Medulla oblongata (tissue), 1 donor: ENCODE measurements around the gene NDUFS1.
A peak's percentile ranks its signal among the peaks of the same experiment; 100 is the strongest.
"Not testable (repeated sequence)": the region's sequence is repeated elsewhere in the genome, so short reads cannot be mapped to it uniquely, and the experiment has no call there.

ENCODE experiments used
- DNase-seq: peaks from one replicate; pipeline ENCODE4 v3.0.0-alpha.2; 2015; ENCODE audit errors: extremely low spot score

NDUFS1 gene

DNA sequence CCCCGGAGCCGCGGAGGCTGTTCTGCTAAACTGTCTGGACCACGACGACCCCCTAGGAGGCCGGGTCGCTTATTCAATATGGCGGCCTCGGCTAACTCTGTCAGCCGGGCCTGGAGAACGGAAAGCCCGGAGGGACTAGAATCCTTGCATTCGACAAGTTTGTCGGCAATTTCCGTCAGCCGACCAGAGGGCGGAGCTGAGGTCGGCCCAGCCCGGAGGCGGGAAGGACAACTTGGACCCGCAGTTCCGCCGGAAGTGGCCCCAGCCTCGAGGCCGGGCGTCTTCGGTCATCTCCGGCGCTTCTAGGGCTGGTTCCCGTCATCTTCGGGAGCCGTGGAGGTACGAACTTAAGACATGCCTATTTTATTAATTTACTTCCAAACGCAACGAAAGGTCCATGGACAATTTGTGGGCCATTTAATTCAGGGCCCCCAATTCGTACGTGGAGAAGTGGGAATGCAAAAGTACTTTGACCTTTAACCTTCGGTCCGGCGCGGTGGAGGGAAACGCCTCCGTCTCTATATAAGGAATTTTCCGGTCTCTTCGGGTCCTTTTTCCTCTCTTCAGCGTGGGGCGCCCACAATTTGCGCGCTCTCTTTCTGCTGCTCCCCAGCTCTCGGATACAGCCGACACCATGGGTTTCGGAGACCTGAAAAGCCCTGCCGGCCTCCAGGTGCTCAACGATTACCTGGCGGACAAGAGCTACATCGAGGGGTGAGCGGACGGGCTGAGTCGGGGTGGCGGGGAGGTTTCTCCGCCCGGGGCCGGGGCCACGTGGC is at the start of gene NDUFS1, which contains the start of gene EEF1B2:
Gene NDUFS1, minus strand, starts transcription at position 99 of the 779 bp plus-strand sequence. CDS start 5,766 bp downstream, outside the sequence.
Gene EEF1B2, plus strand, starts transcription at position 550 of the 779 bp plus-strand sequence. Its CDS starts 85 bp downstream, at position 635.
- DNase-seq: peak; percentile 99

DNA sequence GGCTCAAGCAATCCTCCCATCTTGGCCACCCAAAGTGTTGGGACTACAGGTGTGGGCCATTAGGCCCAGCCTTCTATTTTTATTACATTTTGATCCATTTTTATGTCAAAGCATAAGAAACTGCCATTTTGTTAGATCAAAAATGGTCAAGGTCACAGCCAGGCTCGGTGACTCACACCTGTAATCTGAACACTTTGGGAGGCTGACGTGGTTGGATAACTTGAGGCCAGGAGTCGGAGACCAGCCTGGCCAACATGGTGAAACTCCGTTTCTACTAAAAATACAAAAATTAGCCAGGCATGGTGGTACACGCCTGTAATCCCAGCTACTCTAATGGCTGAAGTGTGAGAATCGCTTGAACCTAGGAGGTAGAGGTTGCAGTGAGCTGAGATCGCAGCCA is 49.7 kb upstream of the NDUFS1 start:
- no peak for DNase-seq

DNA sequence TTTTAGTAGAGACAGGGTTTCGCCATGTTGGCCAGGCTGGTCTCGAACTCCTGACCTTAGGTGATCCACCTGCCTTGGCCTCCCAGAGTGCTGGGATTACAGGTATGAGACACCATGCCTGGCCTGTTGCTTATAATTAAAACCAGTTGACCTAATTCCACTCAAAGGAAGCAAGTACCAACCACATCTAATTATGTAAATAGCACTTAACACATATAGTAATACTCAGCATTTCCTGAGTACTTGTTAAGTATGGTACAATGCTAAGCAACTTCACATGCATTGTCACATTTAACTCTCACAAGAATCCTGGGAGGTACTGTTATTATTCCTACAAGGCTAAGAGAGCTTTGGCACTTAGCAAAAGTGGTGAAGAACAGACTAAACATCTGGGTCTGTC is 48.1 kb upstream of the NDUFS1 start:
- not testable (repeated sequence) for DNase-seq

DNA sequence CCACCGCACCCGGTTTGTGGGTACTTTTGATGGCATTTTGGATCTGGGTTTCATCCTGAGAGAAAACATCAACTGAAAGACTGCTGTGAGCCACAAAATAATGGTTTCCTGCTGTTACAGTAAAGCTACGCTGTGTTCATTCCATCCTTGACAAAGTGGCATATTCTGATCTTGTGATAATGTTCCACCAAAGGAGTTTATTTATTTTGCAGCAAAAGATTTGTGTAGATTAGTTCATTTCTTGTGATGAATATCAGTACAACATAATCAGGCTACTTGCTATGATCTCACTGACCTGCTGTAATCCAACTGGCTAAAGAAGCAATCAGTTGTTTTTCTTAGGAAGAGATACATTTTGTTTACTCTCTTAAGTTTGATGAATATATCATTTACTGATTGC is 45.5 kb upstream of the NDUFS1 start:
- no peak for DNase-seq

DNA sequence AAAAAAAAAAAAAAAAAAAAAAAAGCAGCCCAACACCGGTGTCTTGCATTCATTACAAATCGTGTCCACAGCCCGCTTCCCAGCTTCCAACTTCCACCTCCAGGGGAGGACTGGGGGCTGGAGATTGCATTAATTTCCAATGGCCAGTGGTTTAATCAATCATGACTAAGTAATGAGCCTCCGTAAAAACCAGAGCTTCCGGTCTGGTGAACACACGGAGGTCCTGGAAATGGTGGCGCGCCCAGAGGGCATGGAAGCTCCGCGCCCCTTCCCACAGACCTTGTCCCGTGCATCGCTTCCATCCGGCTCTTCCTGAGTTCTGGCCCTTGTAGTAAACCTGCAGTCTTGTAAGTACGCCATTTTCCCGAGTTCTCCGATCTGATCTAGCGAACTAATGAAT is 44.1 kb upstream of the NDUFS1 start:
- DNase-seq: no peak

DNA sequence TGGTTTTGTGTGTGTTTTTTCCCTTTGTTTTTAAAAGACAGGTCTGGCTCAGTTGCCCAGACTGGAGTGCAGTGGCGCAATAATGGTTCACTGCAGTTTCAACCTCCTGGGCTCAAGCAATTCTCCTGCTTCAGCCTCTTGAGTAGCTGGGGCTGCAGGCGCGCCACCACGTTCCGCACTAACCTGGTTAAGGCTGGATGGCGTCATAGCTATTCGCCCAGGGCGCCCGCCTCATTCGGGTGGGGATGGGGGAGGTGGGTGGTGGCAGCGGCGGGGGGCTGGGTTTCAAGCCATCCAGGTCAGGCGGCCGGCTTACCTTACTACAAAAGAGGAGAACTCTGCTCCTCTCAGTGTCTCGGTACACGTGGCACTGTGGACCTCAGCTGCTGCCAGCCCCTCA is 43.2 kb upstream of the NDUFS1 start:
- no peak for DNase-seq

DNA sequence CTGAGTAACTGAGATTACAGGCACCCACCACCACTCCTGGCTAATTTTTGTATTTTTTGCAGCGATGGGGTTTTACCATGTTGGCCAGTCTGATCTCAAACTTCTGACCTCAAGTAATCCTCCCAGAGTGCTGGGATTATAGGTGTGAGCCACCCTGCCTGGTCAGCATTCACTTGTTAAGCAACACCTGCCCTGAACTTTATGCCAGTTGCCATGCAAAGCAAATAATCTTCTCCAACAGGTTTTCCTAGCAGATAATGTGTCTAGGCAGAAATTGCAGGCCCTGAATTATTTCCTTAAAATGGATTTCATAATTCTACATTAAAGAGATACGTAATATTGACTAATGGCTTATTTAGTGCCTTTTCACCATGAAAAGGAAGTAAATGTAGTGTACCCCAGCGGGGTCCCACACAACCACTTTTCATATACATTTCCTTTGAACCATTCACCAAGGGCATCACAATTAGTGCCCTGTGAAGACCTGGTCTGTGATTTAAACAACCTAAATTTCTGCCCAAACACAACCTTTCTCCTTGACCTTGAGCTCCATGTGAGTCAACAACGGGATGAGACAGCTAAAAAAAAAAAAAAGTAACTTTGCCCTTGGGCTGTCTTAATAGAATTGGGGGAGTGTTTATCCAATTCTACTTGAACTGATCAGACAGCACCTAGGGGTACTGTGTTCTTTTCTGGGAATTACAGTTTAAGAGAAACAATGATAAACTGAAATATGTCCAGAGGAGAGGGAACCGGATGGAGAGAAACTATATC is 42.0 kb upstream of the NDUFS1 start:
- DNase-seq: no peak

DNA sequence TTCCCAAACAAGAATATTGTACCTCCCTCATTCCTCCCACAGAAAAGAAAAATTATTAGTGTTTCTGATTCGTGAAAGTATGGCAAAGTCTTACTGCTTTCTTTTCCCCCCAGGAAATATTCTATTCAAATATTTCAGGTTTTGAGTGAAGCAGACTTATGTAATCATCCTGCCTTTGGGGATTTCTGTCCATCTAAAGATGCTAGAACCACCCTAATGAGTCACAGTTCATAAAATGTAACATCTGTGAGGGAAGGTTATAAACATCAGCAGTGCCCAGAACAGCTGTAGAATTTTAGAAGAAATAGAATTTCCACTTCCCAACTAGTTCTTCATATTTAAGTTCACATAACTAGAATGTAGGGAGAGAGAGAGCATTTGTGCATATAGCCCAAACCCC is 39.4 kb upstream of the NDUFS1 start:
- DNase-seq: no peak

DNA sequence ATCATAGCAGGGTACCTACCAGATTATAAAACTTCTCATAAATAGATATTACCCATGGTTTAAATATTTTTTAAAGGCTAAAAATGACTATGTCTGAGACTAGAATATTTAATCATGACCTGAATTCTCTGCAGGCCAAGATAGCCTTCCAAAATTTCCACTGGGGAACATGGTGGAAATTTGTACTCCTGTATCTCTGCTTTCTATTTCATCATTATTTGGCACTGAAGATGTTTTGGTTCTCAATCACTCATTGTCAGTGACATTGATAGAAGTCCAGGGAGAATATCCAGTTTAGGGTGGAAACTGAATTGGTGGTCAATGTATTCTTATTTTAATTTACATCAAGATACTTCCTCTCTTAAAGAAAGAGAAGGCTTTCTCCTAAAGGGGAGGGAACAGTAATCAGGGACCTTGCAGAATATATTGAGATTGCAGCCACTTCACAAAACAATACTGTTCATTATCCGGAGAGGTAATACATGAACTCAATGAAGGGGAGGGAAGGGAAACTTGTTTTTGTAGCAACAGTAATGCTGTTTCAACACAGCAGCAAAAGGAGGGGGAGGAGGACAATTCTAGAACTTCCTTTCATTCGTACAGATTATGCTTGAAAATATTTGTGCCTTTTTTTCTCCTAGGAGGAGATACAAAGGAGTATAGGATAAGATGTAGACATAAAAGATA is 34.6 kb upstream of the NDUFS1 start:
- DNase-seq: no peak

DNA sequence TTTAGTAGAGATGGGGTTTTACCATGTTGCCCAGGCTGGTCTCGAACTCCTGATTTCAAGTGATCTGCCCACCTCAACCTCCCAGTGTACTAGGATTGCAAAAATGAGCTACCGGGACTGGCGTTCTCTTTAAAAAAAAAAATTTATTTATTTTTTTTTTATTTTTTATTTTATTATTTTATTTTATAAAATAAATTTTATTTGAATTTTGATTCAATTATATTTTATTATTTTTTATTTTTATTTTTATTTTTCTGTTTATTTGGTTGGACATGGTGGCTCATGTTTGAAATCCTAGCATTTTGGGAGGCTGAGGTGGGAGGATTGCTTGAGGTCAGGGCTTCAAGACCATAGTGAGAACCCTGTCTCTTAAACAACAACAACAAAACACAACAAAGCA is 32.9 kb upstream of the NDUFS1 start:
- no peak for DNase-seq

DNA sequence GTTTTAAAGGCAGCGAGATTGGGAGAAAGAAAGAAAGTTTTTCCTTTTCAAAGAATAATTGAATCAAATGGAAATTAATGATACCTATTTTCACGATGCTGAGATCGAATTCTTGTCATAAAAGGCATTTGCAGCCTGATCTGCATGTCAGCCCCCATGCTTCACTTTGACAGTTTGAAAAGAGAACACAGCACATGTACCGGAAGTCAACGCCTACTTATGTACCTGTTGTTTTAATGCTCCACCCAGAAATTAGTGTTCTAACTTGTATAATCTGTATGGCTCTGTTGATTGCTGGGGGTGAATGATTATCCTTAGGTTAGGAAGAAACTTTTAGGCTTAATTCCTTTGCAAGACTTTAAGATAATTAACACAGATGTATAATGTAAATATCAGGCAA is 31.4 kb upstream of the NDUFS1 start:
- no peak for DNase-seq

DNA sequence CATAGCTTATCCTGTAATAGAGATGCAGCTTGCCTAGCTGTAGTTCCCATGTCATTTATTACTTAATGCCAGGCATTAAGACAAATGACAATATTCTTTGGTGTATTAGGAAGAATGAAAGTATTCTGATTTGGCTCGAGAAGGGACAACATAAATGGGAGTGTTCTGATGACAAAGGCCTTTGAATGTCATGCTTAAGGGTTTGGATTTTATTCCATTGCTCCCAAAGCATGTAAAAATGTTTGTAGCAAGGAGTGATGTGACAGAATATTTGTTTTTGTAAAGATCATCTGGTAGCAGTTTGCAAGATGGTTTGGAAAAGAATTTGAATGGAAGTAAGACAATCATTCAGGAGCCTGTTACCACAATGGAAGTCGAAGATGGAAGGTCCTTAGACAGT is 30.9 kb upstream of the NDUFS1 start:
- DNase-seq: no peak

DNA sequence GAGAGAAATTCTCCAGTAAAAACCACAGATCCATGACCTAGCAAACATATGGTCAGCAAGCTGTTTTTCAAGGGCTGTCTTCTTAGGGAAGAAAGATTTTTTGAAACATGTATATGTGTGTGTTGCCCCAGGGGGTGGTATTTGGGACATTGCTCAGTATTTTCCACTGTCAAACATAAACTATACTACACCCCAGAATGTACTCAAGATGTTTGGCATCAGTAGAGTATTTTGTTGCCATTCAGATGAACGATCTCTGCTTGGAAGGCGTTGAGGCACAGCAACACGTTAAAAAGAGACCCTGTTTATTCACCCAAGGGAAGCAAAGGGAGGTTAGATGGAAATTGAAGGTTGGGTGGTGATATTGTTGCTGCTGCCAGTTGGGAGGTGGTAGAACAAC is 30.4 kb upstream of the NDUFS1 start:
- no peak for DNase-seq

DNA sequence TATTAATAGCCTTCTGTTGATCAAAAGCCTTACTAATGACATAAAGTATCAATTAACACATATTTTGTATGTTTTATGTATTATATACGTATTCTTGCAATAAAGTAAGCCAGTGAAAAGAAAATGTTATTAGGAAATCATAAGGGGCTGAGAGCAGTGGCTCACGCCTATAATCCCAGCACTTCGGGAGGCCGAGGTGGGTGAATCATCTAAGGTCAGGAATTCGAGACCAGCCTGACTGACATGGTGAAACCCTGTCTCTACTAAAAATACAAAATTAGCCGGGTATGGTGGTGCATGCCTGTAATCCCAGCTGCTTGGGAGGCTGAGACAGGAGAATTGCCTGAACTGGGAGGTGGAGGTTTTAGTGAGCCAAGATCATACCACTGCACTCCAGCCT is 22.3 kb upstream of the NDUFS1 start:
- not testable (repeated sequence) for DNase-seq

DNA sequence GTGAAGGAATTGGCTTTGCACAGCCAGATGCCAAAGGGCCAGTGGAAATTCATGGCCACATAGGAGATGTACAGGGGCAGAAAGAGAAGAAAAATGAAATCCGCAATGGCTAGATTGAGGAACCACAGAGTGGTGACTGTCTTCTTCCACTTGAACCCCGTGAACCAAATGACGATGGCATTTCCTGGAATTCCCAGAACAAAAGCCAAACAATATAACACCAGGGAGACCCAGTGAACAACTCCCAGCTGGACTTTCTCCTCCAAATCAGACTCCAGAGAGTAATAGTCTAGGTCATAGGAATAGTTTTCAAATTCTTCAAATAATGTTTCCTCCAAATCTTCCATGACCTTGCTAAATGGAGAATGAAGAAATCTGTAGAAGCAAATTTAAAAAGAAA is 17.7 kb upstream of the NDUFS1 start:
- no peak for DNase-seq

DNA sequence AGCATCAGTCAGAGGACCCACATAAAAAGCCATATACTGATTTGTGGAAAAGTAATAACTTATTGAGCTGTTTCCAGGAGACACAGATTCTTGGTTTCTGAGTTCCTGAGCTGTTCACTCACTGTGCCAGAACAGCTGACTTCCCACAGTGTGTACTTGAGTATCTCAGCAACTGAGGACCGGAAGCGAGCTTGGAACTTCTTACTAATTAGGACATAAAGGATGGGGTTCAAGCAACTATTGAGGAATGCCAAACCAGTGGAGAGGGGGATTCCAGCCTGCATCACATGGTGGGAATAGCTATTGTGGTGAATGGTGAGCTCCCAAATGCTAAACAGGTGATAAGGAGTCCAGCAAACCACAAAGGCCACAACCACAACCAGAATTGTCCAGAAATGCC is 16.9 kb upstream of the NDUFS1 start:
- DNase-seq: peak; percentile 11

DNA sequence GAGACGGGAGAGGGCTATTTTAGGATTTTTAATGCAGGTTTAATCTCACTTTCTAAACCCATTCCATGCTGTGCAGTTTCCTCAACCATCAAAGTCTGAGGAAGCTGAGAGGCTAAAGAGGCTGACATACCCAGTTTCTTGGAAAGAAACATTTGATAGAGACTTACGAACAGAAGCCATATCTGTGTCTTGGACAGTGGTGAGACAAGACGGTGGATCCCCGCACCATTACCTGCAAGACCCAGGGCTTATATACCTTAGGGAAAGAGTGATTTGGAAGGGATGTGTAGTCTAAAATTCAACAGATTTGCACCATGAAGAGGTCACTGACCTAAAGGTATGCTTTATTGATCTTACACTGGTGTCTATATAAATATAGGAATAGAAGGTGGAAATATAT is 13.9 kb upstream of the NDUFS1 start:
- DNase-seq: no peak

DNA sequence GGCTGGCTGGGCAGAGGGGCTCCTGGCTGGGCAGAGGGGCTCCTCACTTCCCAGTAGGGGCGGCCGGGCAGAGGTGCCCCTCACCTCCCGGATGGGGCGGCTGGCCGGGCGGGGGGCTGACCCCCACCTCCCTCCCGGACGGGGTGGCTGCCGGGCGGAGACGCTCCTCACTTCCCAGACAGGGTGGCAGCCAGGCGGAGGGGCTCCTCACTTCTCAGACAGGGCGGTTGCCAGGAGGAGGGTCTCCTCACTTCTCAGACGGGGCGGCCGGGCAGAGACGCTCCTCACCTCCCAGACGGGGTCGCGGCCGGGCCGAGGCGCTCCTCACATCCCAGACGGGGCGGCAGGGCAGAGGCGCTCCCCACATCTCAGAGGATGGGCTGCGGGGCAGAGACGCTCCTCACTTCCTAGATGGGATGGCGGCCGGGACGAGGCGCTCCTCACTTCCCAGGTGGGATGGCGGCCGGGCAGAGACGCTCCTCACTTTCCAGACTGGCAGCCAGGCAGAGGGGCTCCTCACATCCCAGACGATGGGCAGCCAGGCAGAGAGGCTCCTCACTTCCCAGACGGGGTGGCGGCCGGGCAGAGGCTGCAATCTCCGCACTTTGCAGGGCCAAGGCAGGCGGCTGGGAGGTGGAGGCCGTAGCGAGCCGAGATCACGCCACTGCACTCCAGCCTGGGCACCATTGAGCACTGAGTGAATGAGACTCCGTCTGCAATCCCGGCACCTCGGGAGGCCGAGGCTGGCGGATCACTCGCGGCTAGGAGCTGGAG is 12.6 kb upstream of the NDUFS1 start:
- not testable (repeated sequence) for DNase-seq

DNA sequence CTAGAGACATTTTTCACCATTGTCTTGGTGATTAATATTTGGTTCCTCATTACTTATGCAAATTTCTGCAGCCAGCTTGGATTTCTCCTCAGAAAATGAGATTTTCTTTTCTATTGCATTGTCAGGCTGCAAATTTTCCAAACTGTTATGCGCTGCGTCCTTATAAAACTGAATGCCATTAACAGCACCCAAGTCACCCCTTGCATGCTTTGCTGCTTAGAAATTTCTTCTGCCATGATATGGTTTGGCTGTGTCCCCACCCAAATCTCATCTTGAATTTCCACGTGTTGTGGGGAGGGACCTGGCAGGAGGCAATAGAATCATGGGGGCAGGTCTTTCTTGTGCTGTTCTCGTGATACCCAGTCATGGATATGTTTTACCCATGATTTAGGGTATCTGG is 9.0 kb upstream of the NDUFS1 start:
- DNase-seq: not testable (repeated sequence)

DNA sequence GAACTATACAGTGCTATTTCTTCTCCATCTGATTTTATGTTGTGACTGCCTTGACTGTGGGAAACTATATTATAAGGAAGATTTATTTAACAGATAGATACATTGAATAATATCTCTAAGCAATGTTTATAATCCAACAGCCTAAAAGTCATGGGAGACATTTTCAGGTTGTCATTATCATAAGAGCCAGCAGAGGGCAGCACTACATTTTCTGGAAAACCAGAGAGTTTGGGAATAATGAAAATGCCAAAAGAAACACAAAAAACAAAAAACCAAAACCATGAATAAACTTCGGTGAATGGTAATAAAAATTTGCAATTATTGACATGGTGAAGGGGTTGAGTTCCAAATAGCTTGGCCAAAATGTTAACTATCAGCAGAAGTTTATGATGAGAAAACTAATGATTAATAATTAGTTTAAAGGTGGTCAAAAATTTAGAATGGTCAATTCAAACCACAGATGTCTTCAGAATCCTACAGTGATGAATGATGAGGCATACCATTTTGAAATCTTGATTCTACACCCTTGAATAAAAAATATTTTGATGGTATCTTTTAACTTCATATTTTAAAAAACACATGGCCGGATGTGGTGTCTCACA is 5.1 kb upstream of the NDUFS1 start:
- DNase-seq: peak; percentile 63

DNA sequence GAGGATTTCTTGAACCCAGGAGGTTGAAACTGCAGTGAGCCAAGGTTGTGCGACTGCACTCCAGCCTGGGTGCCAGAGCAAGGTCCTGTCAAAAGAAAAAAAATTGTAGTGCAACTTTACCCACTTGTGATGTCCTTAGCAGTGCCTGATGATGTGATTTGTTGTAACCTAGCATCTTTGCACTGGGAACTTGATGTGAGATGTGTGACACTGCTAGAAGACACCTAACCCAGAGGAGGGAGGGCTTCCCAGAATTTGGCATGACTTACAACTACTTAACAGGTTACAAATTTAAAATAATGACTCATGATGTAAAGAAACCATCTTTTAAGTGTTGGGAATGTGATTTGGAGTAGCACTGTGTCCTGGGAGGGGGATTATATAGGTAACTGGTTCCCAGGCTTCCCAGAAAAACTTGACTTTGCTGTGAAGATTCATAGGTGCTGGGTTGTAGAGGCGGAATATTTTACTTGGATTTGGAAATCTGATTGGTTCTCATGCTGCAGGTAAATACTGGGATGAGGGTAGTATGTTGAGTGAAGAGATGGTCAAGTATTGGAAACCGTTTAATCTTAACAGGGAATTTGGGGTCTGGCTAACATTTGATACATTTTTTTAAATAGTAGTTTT is 4.1 kb upstream of the NDUFS1 start:
- DNase-seq: no peak
